Fibroblast of lung (primary cell): ENCODE data around the gene MGAT3. TPM values are rescaled to one million over a fixed set of nuclear protein-coding genes. Genes with fewer than 3 reads are reported as not detected.

Source experiments
- DNase-seq, 2 donors: peaks; one replicate each; pipeline versions ENCODE4 v3.0.0 to v3.0.0-alpha.2; 2010; ENCODE audit warnings: low read depth in 2 of 2
- H2AFZ ChIP-seq: 2 replicates; pipeline ENCODE4 v1.5.1; 2012; ENCODE audit warnings: low read length, control low read depth, inconsistent platforms
- H3K27ac ChIP-seq: 2 replicates; pipeline ENCODE4 v1.5.1; 2011; ENCODE audit warnings: low read length, control low read depth; ENCODE audit not compliant: insufficient read depth
- H3K27me3 ChIP-seq: 2 replicates; pipeline ENCODE4 v1.5.1; 2011; ENCODE audit warnings: mild to moderate bottlenecking, low read length; ENCODE audit not compliant: control insufficient read depth, insufficient read depth
- H3K36me3 ChIP-seq: 2 replicates; pipeline ENCODE4 v1.5.1; 2011; ENCODE audit warnings: low read length; ENCODE audit not compliant: control insufficient read depth, insufficient read depth
- H3K4me1 ChIP-seq: 2 replicates; pipeline ENCODE4 v1.5.1; 2011; ENCODE audit warnings: low read length; ENCODE audit not compliant: control insufficient read depth, insufficient read depth; ENCODE audit errors: extremely low read depth
- H3K4me2 ChIP-seq: 2 replicates; pipeline ENCODE4 v1.5.1; 2011; ENCODE audit warnings: low read length, control low read depth; ENCODE audit not compliant: insufficient read depth; ENCODE audit errors: extremely low read depth
- H3K4me3 ChIP-seq, 4 experiments: fragments of 200-600 bp in 1 of 4; sonication (generic) in 1 of 4; replicated peaks in 1 of 4; 2 replicates each; pipeline ENCODE4 v1.5.1; 2011 to 2016; ENCODE audit warnings: low read length in 4 of 4, low read depth in 3 of 4, mild to moderate bottlenecking in 3 of 4, control low read depth in 2 of 4, inconsistent platforms in 1 of 4, mixed read lengths in 1 of 4; ENCODE audit not compliant: insufficient read depth in 1 of 4; ENCODE audit errors: control extremely low read depth in 1 of 4
- H3K79me2 ChIP-seq: 2 replicates; pipeline ENCODE4 v1.5.1; 2012; ENCODE audit warnings: mild to moderate bottlenecking, low read length, inconsistent platforms; ENCODE audit not compliant: control insufficient read depth, insufficient read depth
- H3K9ac ChIP-seq: 2 replicates; pipeline ENCODE4 v1.5.1; 2011; ENCODE audit warnings: mild to moderate bottlenecking, low read length, control low read depth; ENCODE audit not compliant: insufficient read depth
- H3K9me3 ChIP-seq: 2 replicates; pipeline ENCODE4 v1.5.1; 2012; ENCODE audit warnings: low read depth, low read length; ENCODE audit not compliant: control insufficient read depth, insufficient read depth
- H4K20me1 ChIP-seq: 2 replicates; pipeline ENCODE4 v1.5.1; 2011; ENCODE audit warnings: low read length; ENCODE audit not compliant: control insufficient read depth, insufficient read depth; ENCODE audit errors: extremely low read depth
- EZH2 ChIP-seq: IDR thresholded peaks from 2 replicates; pipeline ENCODE4 v1.5.1; 2012; ENCODE audit warnings: low read length, control low read depth, mild to moderate bottlenecking; ENCODE audit errors: missing control alignments
- polyA plus RNA-seq, 2 donors: library from polyadenylated mRNA; depleted of rRNA in 1 of 2; stranded (reverse) in 1 of 2; unstranded in 1 of 2; fragments of >200 nt; gene quantifications; 2 replicates each; pipeline ENCODE4 v1.2.1, GENCODE V29; 2011 to 2012; ENCODE audit warnings: missing spikeins in 1 of 2
- total RNA-seq: library from RNA; depleted of rRNA; stranded (reverse); fragments of >200 nt; gene quantifications from 2 replicates; pipeline ENCODE4 v1.2.1, GENCODE V29; 2014
- TF ChIP-seq, protein P1 (sequence below), 2 donors: IDR thresholded peaks in 1 of 2; conservative IDR thresholded peaks in 1 of 2; 1 replicate in 1 of 2; 2 replicates in 1 of 2; pipeline ENCODE4 v1.5.1; 2011 to 2012; ENCODE audit warnings: low read length in 2 of 2, control low read depth in 1 of 2, inconsistent platforms in 1 of 2, low read depth in 1 of 2, mild to moderate bottlenecking in 1 of 2

The MGAT3 gene
- total and polyA plus RNA-seq, 2 donors (not counting 1 experiment from before 2014, with no cell fraction given), result 0.09 TPM; not detected in 1

DNA sequence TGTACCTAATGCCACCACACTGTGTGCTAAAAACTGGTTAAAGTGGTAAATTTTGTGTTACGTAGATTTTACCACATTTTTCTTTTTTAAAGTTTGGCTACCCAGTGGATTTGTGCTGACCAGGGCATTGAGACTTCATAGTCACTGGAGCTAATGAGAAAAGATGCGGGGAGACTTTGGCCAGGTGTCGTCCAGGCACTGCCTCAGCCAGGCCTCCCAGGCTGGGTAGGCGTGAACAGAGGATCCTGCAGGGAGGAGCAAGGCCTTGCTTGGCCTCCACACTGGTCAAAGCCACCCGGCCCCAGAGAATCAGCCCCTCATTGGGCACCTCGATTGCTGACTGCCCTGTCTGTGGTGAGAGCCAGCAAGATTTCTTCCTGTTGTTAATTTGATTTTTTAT, 13.4 kb upstream of the MGAT3 start:
- H4K20me1 ChIP-seq, result no peaks in the 10 kb centered on the region
- H3K36me3 ChIP-seq, result no peaks in the 10 kb centered on the region

DNA sequence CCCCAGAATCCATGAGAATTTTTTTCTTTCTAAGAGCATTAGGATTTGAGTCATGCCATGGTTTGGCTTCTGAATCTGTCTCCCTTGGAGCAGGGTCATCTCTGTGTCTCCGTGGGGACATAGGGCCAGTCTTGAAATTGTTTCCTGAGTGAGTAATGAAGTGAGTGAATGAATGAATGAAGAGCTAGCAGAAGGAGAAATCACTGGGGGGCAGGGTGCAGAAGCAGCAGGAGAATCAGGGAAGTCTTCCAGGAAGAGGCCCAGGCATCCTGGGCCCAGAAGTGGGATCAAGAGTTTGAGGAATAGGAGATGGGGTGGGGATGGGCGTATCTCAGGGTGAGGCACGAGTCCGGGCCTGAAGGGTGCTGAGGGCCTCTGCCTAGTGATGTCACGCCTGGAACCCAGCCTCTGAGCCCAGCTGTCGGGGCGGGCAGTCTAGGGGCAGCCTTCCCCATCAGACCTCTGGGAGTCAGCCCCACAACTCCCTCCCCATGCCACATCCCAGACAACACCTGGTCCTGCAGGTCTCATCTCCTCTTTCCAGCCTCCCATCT, 12.5 kb upstream of the MGAT3 start:
- no peaks in the 10 kb centered on the region for H4K20me1 ChIP-seq
- H3K27ac ChIP-seq, result no peak overlapping the region
- H3K9ac ChIP-seq, result no peak overlapping the region
- no peaks in the 10 kb centered on the region for H3K9me3 ChIP-seq
- no peaks in the 10 kb centered on the region for H3K79me2 ChIP-seq
- no peak overlapping the region for H3K4me3 ChIP-seq
- DNase-seq, result no peak
- H3K36me3 ChIP-seq, result no peaks in the 10 kb centered on the region
- H3K4me1 ChIP-seq, result no peaks in the 10 kb centered on the region
- H3K27me3 ChIP-seq, result no peaks in the 10 kb centered on the region
- no peak for TF ChIP-seq EZH2
- TF ChIP-seq, protein P1, sequence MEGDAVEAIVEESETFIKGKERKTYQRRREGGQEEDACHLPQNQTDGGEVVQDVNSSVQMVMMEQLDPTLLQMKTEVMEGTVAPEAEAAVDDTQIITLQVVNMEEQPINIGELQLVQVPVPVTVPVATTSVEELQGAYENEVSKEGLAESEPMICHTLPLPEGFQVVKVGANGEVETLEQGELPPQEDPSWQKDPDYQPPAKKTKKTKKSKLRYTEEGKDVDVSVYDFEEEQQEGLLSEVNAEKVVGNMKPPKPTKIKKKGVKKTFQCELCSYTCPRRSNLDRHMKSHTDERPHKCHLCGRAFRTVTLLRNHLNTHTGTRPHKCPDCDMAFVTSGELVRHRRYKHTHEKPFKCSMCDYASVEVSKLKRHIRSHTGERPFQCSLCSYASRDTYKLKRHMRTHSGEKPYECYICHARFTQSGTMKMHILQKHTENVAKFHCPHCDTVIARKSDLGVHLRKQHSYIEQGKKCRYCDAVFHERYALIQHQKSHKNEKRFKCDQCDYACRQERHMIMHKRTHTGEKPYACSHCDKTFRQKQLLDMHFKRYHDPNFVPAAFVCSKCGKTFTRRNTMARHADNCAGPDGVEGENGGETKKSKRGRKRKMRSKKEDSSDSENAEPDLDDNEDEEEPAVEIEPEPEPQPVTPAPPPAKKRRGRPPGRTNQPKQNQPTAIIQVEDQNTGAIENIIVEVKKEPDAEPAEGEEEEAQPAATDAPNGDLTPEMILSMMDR (conservative IDR thresholded peaks at IDR 0.05 in 1 of 2, IDR thresholded peaks at IDR 0.05 in 1 of 2; ENCODE audit: low read depth in 1 of 2, low read length in 2 of 2), result no peak
- no peak overlapping the region for H3K4me2 ChIP-seq
- H2AFZ ChIP-seq, result no peak overlapping the region

More for the DNA sequence above, 13.4 kb upstream of the MGAT3 start:
- no peak overlapping the region for H2AFZ ChIP-seq
- H3K27ac ChIP-seq, result no peak overlapping the region
- no peak overlapping the region for H3K9ac ChIP-seq
- H3K9me3 ChIP-seq, result no peaks in the 10 kb centered on the region
- no peak overlapping the region for H3K4me2 ChIP-seq
- no peak for TF ChIP-seq EZH2
- TF ChIP-seq, protein P1 (conservative IDR thresholded peaks at IDR 0.05 in 1 of 2, IDR thresholded peaks at IDR 0.05 in 1 of 2; ENCODE audit: low read depth in 1 of 2, low read length in 2 of 2), result no peak
- no peak overlapping the region for H3K4me3 ChIP-seq
- no peak for DNase-seq
- H3K27me3 ChIP-seq, result no peaks in the 10 kb centered on the region
- H3K4me1 ChIP-seq, result no peaks in the 10 kb centered on the region
- no peaks in the 10 kb centered on the region for H3K79me2 ChIP-seq

DNA sequence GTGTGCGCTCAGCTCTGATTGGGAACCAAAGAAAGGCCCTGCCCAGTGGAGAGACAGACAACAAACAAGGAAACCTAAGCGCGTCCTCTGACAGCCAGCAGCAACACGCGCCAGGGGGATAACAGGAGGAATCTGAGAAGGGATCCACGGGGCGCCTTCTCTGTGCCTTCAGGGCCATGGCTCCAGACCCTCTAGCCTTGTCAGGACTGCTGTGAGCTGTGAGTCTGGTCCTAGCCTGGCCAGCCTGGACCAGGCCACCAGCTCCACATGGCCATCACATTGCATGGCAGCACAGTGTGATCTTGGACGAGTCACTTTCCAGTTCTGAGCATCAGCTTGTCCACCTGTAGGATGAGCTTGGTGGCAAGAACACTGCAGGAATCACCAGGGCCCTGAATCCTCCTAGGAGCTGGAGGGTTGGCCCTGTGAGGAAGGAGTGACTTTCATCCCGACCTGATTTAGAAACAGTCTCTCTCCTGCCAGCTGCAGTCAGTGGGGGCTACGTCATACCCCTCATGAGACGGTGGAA, 11.8 kb upstream of the MGAT3 start:
- Histone ChIP-seq H3K9me3 (no peaks in the 10 kb centered on the region), H3K79me2 (no peaks in the 10 kb centered on the region), H3K9ac (no peak overlapping the region), H2AFZ (no peak overlapping the region), H3K27me3 (no peaks in the 10 kb centered on the region), H3K27ac (no peak overlapping the region), H3K36me3 (no peaks in the 10 kb centered on the region), H3K4me2 (no peak overlapping the region), H3K4me3 (no peak overlapping the region), H4K20me1 (no peaks in the 10 kb centered on the region), H3K4me1 (no peaks in the 10 kb centered on the region)
- TF ChIP-seq, protein P1 (conservative IDR thresholded peaks at IDR 0.05 in 1 of 2, IDR thresholded peaks at IDR 0.05 in 1 of 2; ENCODE audit: low read depth in 1 of 2, low read length in 2 of 2), result no peak
- TF ChIP-seq EZH2, result no peak
- DNase-seq, result no peak
